Activated T-cell treated with anti-CD3 and anti-CD28 coated beads for 1 hour (primary cell): ENCODE data around the gene OGFRL1.
A peak's percentile ranks its signal among the peaks of the same experiment; 100 is the strongest.

Experiments
- DNase-seq: peaks from one replicate; pipeline ENCODE4 v3.0.0-alpha.2; 2020; ENCODE audit warnings: low read depth

OGFRL1 gene

DNA sequence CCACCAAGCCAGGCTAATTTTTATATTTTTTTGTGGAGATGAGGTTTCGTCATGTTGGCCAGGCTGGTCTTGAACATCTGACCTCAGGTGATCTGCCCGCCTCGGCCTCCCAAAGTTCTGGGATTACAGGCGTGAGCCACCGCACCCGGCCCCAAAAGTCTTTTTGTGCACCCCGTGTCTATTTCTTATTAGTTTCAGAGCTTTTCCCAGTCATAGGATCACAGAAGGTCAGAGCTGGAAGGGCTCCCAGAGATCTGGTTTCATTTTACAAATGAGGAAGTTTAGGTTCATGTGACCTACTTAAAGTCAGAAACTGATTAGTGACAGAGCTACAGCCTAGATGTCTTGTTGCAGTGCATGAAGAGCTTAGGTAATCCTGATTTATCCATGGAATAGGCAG is 1.6 kb upstream of the OGFRL1 start:
- no peak for DNase-seq

DNA sequence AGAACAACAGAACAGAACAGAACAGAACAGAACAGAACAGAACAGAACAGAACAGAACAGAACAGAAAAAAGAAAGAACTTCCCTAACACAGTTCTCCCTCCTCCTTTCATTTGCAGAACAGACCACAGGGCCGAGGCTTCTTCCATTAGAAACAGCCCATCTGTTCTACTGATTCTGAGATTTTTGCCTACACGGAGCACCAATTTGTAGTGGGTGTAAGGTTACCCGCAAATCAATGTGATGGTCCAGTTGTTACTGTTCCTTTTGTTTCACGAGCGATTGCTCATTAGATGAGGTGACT is 734 bp upstream of the OGFRL1 start:
- no peak for DNase-seq

DNA sequence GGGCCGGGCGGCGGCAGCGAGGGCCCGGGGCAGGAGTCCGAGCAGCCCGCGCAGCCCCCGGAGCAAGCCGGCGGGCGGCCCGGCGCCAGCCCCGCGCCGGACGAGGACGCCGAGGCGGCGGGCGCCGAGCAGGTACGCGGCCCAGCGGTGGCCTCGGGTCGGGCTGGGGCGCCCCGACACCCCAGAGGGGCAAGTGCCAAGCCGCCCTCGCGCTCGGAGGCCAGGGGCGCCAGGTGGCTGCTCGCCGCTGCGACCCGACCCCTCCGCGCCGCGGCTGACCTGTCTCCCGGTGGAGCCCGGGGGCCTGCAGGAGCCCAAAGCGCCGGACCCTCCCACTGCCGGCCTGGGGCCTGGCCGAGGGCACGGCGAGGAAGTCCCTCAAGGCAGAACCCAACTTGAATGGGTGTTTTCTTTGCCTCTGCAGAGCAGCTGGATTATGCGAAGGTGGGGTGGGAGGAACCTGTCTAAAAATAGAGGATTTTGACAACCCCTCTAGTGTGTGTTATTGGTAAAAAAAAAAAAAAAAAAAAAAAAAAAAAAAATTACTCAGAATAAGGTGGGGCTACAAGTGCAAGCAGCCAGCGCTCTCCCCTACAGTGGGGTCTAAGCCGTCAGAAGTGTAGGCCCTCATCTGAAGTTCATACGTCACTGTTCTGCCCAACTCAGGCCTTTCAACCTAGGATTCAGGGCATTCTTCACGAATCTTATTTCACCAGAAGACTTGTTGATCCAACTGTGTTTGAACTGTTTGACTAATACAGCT is 609 bp downstream of the OGFRL1 start:
- DNase-seq: peak; percentile 8

DNA sequence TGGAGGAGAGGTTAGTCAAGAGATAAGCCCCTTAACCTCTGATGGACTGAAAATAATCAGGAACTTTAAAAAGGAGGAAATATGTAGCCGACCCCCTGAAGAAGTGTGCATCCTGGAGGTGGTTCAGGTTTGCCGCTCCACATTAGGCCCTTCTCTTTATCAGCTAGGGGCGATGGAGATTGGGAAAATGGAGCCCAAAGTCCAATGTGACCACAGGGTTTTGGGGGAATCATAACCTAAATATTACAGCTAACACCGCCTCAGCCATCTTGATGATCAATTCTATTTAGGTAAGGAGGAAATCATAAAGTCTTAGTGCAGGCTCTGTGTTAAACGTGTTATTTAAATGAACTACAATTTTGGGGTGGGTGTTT is 1.2 kb downstream of the OGFRL1 start:
- no peak for DNase-seq

DNA sequence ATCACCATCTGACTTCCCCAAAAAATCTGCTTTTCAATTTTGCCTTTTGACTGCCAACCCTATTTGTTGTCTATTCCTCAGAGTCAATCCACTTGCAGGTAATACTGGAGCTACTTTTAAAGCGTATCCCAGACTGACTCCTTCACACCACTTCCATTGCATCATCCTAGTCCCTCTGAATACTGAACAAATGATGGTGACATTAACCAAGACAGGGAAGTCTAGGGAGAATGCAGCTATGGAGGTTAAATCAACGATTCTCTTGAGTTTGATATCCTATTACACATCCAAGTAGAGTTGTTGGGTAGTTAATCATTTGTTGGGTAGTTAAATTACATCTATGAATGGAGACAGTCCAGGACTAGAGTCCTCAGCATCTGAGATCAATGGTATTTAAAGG is 2.0 kb downstream of the OGFRL1 start:
- DNase-seq: no peak

DNA sequence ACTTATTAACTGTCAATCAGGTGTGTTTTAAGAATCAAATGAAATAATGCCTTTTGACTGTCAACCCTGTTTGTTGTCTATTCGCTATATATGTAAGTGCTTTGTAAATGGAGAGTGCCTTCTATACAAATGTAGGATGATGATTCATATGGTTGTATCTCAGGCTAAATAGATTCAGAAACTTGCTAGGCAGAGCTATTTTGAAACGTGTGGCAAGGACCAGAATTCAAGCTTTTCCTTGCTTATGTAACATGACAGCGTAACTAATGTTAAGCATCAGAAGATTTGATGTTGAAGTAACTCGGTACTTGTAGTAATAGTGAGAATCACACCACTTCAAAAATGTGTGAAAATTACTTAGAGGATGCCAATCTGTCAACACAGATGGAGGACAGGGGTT is 3.4 kb downstream of the OGFRL1 start:
- DNase-seq: no peak

GRCh38 chr6:71294121-71294523 is 5.5 kb downstream of the OGFRL1 start:
- no peak for DNase-seq

DNA sequence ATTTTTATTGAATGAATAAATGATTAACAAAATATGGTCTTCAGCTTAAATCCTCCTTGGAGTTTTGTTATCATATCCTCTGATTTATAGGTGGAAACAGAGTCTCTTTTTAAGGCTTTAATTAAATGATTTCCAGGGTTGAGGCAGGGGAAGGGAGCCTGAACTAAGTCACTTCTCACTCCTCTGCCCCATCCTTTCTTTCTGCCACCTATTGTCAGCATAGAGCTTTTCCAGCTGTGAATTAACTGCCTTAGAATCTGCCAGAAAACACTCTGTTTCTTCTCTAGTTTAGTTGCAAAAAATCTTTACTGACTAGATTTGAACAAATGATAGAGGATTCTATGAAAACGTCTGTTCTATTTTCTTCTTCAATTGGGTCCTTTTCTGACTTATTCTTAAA is 9.8 kb downstream of the OGFRL1 start:
- no peak for DNase-seq

DNA sequence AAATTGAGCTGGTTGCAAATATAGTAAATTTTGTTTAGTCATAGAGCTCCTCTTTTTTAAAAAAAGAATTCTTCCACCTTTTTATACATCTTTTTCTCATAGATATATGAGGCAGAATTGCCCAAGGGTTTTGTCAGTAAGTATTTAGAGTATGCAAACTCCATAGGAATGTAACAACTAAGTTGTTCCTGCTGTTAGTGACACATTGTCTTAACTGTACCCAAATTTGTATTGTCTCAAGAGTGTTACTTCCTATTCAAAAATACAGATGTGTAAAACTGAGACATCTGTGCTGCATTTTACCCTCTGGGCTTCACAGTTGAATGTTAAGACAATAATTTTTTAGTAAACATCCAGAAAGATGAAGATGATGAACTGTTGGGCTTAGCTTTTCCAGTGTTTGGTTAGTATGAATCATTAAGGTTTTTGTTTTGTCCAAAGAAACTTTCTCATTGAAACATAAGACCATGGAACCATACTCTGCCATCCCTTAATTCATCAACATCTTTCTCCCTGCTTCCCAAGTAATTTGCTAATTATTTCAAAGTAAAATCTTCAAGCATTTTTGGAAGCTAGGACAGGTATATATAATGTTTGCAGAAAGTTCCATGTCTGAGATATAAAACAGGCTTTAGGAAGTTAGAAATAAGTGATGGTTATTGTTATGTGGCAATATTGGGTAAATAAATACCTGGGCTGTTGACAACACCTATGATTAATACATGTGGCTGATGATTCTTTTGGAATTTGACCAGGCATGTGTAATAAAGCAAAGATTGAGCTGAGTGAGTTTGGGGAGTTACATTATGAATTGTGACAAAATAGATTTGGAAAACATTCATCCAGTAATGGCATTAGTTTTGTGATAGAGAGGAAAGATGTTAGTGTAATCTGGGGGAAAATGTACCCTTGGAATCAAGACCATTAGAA is 11.2 kb downstream of the OGFRL1 start:
- no peak for DNase-seq

- no peak for DNase-seq
Measured at GRCh38 chr6:71300561-71301168, 12.1 kb downstream of the OGFRL1 start.

DNA sequence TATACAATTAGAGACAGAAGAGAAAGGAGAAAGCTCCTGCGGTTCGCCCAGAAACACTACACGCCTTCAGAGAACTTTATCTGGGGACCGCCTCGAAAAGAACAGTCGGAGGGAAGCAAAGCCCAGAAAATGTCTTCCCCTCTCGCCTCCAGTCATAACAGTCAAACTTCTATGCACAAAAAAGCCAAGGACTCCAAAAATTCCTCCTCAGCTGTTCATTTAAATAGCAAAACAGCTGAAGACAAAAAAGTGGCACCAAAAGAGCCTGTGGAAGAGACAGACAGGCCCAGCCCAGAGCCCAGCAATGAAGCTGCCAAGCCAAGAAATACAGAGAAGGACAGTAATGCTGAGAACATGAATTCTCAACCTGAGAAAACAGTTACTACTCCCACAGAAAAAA is 12.9 kb downstream of the OGFRL1 start:
- no peak for DNase-seq

GRCh38 chr6:71309656-71310055 is 21.0 kb downstream of the OGFRL1 start:
- DNase-seq: no peak

- no peak for DNase-seq
Measured at GRCh38 chr6:71310261-71310660, 21.6 kb downstream of the OGFRL1 start.

DNA sequence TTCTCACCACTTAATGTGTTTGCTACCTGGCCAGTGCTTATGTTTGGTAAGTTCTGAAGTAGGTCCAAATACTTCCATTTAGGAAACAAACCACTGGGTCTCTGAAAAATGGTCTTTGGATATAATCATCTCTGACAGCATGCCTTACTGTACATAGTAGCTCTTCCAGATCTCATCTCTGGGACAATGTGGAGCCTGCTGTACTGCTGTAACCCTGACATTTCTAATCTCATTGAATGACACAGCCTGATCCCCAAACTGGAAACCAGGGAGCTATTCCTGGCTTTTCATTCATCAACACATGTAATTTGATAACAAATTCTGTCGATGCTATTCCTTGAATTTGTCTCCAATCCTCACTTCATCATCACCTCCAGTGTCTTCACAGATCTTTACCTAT is 23.5 kb downstream of the OGFRL1 start:
- no peak for DNase-seq

GRCh38 chr6:71317441-71317840 is 28.8 kb downstream of the OGFRL1 start:
- no peak for DNase-seq

GRCh38 chr6:71320041-71320440 is 31.4 kb downstream of the OGFRL1 start:
- DNase-seq: no peak

- no peak for DNase-seq
Measured at GRCh38 chr6:71321314-71321713, 32.7 kb downstream of the OGFRL1 start.

DNA sequence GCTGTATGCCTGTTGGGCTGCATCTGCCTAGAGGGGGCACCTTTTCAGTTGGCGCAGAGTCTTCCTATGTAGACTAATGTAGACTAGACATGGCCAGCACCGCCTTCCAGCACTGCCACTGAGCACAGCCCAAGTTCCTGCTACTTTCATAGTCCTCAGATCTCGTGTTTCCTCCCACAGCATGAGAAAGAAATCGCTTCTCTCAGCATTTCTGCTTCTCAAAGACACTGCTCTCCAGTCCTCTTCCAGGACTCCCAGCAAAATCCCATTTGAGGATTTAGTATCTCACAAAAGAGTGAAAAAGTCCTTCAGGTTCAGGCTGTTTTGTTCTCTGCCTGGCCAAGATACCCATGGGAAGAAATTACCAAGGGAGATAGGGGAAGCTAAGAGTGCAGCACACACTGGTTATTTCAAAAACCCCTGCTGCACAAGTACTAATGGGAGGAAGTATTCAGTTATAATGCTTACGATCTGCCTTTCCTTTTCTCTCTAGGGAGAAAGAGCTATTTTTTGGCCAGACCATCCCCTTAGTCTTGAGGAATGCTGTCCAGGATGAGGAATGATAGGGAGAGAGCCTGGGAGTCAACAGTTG is 35.7 kb downstream of the OGFRL1 start:
- no peak for DNase-seq

- no peak for DNase-seq
Measured at GRCh38 chr6:71326611-71327010, 38.0 kb downstream of the OGFRL1 start.

- DNase-seq: no peak
Measured at GRCh38 chr6:71330501-71330900, 41.9 kb downstream of the OGFRL1 start.

DNA sequence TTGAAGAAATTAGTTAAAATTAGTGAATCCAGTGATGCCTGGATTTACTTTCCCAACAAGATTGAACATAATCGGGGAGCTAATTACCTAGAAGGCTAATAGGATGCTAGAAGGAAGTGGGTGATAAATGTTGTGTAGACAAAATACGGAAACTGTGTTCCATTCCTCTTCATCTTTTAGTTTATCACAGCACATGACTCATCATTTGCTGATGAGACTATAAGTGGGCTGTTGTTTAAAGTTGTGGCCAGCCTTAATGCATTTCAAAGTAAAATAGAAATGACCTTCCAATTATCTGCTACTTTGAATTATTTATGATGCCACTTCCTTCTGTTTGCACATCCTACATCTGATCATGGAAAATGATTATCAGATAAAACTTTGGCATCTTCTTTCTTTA is 43.4 kb downstream of the OGFRL1 start:
- DNase-seq: no peak

GRCh38 chr6:71333050-71333449 is 44.4 kb downstream of the OGFRL1 start:
- no peak for DNase-seq

DNA sequence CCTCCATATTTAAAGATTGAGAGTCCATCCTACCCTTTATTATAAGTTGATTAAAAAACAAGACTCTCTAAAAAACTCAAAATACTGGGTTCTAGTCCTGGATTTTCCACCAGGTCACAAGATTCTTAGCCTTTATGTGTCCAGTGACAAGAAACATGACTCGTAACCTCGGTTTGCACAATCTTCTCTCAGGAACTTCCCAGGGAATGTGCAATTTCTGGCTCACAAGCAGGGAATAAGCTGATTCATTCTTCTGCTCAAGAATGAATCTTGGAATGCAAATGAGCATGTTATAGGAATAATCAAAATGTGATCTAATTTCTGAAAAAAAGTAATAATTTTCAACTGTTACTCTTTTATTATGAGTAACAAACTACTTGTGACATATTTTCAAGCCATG is 45.1 kb downstream of the OGFRL1 start:
- DNase-seq: no peak
